NOMO-1 treated with dmso at 0.1 percent for 144 hours (cell line): ENCODE results near the gene SLC22A14.
A peak's percentile ranks its signal among the peaks of the same experiment; 100 is the strongest.
"Not testable (repeated sequence)": the region's sequence is repeated elsewhere in the genome, so short reads cannot be mapped to it uniquely, and the experiment has no call there.

Source experiments
- DNase-seq: peaks from one replicate; lab custom pipeline; 2025; ENCODE audit not compliant: unreplicated experiment; lab: John Stamatoyannopoulos, UW

Gene SLC22A14

GRCh38 chr3:38268522-38268921 is 13.6 kb upstream of the SLC22A14 start:
- peak; percentile 37 for DNase-seq

- no peak for DNase-seq
These were observed 11.5 kb upstream of the SLC22A14 start for GRCh38 chr3:38270606-38271005.

GRCh38 chr3:38271553-38271952 is 10.5 kb upstream of the SLC22A14 start:
- DNase-seq, result no peak

GRCh38 chr3:38274864-38275649 is 7.0 kb upstream of the SLC22A14 start:
- no peak for DNase-seq

- no peak for DNase-seq
These were observed 6.4 kb upstream of the SLC22A14 start for GRCh38 chr3:38275658-38276057.

- no peak for DNase-seq
These were observed 5.8 kb upstream of the SLC22A14 start for GRCh38 chr3:38276081-38276916.

- no peak for DNase-seq
These were observed 5.0 kb upstream of the SLC22A14 start for GRCh38 chr3:38276917-38277630.

- DNase-seq, result no peak
These were observed 3.3 kb upstream of the SLC22A14 start for GRCh38 chr3:38278841-38279240.

GRCh38 chr3:38283810-38284755 is 2.0 kb downstream of the SLC22A14 start:
- no peak for DNase-seq

- DNase-seq, result no peak
These were observed 2.7 kb downstream of the SLC22A14 start for GRCh38 chr3:38284756-38285150.

GRCh38 chr3:38289286-38290217 is 7.5 kb downstream of the SLC22A14 start:
- DNase-seq, result not testable (repeated sequence)

- DNase-seq, result not testable (repeated sequence)
These were observed 15.0 kb downstream of the SLC22A14 start for GRCh38 chr3:38297053-38297452.

- no peak for DNase-seq
These were observed 15.4 kb downstream of the SLC22A14 start for GRCh38 chr3:38297537-38297936.

- DNase-seq, result no peak
These were observed 16.0 kb downstream of the SLC22A14 start for GRCh38 chr3:38297947-38298711.

- DNase-seq, result no peak
These were observed 24.8 kb downstream of the SLC22A14 start for GRCh38 chr3:38306941-38307340.

GRCh38 chr3:38307599-38307998 is 25.5 kb downstream of the SLC22A14 start:
- no peak for DNase-seq

- no peak for DNase-seq
These were observed 26.4 kb downstream of the SLC22A14 start for GRCh38 chr3:38308456-38308855.

GRCh38 chr3:38311476-38311875 is 29.4 kb downstream of the SLC22A14 start:
- DNase-seq, result peak; percentile 65

- no peak for DNase-seq
These were observed 29.8 kb downstream of the SLC22A14 start for GRCh38 chr3:38311941-38312340.
